Stimulated activated naive CD4-positive, alpha-beta T cell (primary cell): Measurements from ENCODE around the gene TMEM266.

Source experiments
- DNase-seq, 6 experiments: peaks; one replicate each; lab custom pipeline; 2025; lab: John Stamatoyannopoulos, UW

The TMEM266 gene

GRCh38 chr15:76251717-76252116 lies 191.9 kb downstream of the TMEM266 start:
- no peak for DNase-seq

GRCh38 chr15:76252249-76252648 lies 192.5 kb downstream of the TMEM266 start:
- DNase-seq, result no peak

- no peak for DNase-seq
Observed at GRCh38 chr15:76253691-76254473, 194.1 kb downstream of the TMEM266 start.
